Lower leg skin (tissue), 3 donors: ENCODE measurements around the gene PGK1.

Experiments
- CTCF ChIP-seq, 3 donors: fragments of 450-650 bp; IDR thresholded peaks; one replicate each; pipeline ENCODE4 v1.5.1; 2016; ENCODE audit warnings: antibody characterized with exemption in 3 of 3, mild to moderate bottlenecking in 3 of 3, moderate library complexity in 2 of 3
- POLR2A ChIP-seq, 2 donors: fragments of 450-650 bp; IDR thresholded peaks; one replicate each; pipeline ENCODE4 v1.6.1; 2016 to 2017; ENCODE audit warnings: antibody characterized with exemption in 2 of 2, mild to moderate bottlenecking in 1 of 2, moderate library complexity in 1 of 2

GRCh38 chrX:78103623-78104446 is at the start of gene PGK1:
- TF ChIP-seq CTCF (IDR thresholded peaks at IDR 0.05) = no peak
- TF ChIP-seq POLR2A (IDR thresholded peaks at IDR 0.05) = no peak
